ENCODE data around the gene PRPSAP1.
"Not testable (repeated sequence)": the region's sequence is repeated elsewhere in the genome, so short reads cannot be mapped to it uniquely, and the experiment has no call there.

Gene PRPSAP1

DNA sequence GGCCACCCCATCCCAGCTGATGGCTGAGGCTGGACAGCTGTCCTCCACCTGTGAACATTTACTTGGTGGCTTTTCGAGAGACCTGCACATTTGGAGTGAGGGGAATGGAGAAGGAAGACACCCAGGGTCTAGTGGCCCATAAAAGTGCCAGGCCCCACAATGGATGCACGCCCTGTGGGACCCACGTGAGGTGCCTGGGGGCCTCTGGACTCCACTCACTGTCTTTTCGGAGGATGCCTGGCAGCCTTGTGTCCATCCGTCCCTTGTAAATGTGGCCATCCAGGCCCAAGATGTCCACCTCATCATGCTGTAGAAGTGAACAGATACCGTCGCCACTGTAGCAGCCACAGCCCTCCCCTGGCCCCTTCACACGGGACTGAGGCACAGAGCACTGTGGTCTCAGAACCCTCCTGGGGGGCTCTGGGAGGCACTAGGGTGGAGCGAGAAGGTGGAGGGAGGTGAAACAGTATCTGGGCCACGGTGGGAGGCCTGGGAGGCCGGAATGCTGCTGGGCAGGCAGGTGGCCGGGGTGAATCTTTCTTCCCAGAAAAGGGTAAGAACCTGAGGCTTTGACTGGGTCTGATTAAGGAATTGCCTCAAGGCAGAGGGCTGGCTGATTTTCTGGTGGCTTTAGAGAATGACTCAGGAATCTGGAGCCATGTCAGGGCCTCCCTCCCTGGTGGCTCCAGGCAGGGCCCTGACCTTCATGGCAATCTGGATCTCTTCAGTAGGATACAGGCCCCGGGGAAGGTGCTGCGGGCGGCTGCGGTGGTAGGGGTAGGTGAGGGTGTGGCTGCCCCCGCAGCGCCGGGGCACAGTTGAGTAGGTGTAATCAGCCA lies 77.0 kb downstream of the PRPSAP1 start:
- DNase-seq (ENCODE audit: low read depth): peak; percentile 72

DNA sequence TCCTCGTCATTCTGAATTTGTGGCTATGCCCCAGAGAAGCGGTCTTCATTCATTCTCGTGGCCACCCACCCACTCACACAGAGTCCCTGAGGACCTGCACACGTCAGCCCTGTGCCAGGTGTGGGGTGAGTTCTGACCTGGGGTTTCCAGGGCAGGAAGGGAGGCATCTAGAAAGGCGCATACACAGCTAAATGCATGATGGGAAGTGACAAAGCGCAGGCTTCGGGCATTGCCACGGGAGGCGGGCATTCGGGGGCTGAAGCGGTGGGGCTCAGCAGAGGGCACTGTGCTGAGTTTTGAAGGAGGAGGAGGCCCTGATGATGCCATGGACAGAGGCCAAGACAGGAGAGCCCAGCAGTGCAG lies 77.7 kb downstream of the PRPSAP1 start:
- no peak for DNase-seq (ENCODE audit: low read depth)

DNA sequence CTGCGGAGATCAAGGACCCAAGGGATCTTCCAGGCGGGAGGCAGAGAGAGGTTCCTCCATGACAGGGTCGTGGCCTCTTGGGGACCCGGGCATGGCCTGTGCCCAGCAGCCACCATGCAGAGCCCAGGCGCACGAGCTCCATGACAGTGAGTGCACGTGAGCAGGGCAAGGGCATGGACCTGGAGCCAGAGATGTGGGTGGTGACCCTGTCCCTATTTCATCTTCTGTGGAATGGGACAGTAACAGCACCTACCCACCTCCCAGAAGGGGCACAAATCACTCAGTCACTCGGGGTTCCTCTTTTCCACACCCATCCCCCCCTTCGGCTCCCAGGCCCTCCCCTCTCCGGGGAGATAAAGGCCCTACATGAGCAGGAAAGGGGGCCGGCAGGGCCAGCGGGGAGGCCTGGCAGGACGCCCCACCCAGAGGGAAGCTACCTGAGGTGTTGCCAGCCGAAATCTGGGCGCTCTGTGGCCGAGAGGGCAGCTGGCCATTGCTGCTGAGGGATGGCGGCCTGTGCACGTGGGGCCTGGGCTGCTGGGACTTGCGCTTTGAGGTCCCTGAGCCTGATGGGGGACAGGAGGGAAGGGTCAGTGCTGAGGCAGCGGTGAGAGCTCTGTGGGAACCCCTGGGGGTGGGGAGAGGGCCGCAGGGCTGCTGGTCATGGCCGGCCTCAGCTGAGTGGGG lies 78.2 kb downstream of the PRPSAP1 start:
- DNase-seq (ENCODE audit: low read depth): no peak

DNA sequence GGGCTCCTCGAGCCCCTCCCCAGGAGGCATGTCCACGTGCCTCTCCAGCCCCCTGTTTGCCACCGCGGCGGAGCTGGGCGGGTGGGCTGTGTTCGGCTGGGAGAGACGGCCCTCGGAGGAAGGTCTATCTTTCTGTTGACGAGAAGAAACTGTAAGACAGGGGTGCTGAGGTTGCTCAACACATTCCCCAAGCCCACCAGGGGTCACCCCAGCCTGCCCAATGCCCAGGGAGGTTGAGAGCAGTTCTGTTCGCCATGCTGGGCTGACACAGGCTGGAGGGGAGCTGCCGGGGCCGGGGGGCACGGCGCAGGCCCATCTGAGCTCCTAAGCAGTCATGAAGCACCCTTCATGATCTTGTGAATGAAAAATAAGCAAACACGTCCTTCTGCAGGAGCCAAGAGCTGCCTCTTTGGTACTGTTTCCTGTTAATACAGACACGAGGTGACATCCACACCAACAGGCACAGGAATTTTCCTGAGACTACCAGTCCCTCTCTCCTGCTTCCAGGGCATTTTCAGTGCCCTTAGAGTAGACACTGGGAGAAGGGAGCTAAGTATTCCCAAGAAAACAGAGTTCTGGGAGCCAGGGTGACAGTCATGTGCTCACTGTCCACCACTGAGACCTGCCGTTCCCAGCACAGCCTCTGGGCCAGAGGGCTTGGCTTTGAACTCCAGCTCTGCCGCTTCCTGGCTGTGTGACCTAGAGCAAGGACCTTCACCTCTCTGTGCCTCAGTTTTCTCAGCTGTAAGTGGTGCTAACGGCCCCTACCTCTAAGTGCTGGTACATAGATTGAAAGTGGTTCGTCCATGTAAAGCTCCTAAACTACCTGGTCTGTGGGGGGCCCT lies 79.4 kb downstream of the PRPSAP1 start:
- DNase-seq (ENCODE audit: low read depth): no peak

DNA sequence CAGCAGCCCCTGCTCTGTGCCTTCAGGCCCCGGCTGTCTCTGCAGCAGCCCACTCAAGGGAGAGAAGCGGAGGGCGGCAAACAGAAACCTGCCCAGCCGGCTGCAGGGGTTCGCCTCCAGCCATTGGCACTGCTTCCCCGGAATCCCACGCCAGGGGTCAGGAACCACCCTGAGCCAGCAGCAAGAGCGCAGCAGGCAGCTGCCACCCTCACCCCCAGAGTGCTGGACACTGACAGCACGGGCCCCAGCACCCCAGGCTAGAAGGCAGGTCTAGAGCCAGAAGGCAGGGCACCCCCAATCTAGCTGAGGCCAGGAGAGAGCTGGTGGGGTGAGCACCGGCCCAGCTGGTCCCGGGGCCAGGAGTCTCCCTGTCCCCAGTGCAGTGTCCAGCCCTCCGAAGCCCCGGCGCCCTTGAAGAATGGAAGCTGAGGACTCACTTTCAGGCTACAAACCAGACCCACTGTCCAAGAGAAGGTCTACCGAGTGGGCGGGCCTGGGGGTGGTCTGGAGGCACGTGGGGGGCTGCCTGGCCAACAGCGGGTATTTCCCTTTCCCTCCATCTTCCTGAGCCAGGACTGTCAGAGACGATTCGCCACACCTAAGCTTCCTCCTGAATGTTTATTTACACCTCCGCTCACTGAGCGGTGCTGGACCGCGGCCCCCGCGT lies 80.1 kb downstream of the PRPSAP1 start:
- DNase-seq (ENCODE audit: low read depth): no peak

DNA sequence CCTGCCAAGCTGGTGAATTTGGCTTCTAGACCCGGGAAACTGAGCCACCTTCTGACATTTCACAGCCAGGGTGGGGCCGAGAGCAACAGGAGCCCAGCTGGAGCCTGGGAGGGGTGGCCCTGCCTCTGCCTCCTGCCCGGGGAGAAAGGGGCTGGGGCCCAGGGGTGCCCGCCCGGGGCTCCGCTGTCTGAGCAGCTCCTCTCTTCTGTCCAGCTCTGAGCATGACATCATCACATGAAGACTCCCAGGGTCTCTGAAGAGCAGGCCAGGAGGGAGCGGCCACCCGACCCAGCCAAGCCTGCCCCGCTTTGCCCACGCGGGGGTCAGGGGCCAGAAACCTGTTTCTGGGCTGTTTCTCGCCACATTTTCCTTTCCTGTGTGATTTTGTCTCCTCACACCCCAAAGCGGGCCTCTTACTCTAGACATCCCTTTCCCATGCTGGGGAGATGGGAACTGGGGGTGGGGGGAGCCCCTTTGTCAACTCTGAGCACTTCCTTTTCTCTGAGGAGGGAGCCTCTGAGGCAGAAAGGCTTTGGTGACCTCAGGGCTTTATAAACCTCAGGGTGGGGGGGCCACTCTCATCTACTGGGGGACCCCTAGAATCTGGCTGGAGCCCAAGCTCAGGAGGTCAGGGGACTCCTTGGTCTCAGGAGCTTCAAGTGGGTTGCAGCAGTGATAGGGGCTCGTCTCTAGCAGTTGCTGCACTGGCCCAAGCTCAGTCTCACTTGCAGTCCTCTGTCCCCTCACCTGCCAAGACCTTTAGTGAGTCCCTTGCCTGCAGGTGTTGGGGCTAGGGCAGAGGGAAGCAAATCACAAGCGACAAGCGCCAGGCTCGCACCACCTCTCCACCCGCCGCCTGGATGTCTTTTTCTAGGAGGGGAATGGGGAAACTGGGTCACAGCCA lies 80.9 kb downstream of the PRPSAP1 start:
- no peak for DNase-seq (ENCODE audit: low read depth)

DNA sequence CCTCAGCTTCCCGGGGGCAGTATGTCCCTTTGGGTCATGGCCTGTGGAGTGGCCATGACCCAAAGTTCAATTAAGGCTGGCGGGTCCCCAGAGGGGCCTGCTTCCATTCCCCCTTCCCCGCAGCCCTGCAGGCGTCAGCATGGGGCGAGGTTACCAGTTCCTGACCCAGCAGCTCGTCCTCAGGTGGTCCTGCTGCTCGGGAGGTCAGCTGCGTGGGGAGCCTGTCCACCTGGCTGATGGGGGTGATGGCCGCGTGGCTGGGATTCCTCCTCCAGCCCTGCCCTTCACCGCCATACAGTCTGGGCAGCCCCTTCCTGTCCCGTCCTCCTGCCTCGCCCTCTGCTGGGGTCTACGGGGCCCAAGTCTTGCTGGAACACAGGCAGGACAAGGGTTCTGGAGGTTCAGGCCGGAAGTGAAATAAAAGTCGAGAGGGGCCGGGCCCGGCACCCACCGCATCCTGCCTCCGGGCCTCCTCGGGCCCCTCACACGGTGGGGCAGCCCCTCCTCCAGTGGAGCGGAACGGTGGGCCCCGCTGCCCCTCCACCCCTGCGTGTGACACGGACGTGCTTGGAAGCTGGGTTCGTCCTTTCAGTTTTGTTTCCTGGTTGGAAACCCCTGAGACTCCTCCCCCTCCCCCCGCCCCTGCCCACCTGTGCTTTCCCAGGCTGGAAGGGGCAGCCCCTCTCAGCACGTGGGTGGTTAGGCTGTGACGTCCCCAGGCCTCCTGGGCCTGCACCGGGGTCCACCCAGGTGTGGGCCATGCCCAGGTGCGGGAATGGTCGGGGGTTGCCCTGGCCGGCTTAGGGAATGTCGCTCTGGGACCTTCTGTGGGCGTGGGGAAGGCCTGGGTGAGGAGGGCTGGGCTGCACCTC lies 81.8 kb downstream of the PRPSAP1 start:
- no peak for DNase-seq (ENCODE audit: low read depth)

DNA sequence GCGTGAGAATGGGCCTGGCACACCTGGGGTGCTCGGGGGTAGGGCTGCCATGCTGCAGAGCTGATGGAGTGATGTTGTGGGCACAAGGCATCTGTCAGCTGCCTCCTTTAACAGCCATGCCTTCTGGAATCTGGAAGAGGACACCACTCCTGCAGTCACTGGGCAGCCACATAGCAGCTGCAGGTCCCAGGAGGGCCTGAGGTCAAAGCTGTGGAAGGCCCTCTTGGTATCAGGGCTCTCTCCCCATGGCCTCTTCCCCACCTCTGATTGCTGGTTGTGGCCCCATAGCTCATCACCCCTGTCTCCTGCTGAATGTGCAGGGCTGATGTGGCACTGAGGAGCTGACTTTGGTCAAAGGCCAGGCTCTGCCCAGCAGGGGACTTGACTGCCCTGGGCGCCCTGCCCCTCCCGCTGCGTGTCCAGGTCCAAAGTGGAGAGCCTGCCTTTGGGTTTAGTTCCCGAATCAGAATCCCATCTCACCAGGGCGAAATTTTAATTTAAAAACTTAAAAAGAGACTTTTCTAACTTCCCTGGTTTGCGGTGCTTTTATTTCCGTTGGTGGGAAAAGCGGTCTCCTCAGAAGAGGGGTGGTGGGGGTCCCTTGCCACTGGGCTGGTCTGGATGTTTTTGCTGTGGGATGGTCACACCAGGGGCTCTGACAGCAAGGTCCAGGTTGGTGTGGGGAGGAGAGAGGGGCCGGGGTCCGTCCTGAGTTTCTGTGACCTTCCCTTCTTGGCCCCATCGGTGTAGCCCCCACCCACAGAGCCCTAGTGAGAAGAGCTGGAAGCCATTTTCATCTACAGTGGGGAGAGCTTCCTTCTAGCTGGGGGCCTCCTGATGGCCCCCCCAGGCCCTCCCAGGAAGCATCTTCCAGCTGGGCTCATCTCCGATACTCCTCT lies 82.7 kb downstream of the PRPSAP1 start:
- no peak for DNase-seq (ENCODE audit: low read depth)

DNA sequence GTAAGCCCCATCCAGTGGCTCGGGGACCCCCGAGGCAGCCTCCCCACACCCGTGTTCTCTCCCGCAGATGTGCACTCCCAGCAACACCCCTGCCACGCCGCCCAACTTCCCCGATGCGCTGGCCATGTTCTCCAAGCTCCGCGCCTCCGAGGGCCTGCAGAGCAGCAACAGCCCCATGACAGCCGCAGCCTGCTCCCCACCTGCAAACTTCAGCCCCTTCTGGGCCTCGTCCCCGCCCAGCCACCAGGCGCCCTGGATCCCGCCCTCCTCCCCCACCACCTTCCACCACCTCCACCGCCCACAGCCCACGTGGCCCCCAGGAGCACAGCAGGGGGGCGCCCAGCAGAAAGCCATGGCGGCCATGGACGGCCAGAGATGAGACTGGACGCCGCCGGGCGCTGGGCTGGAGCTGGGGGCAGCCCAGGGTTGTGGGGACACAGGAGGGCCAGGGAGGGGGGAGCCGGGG lies 83.6 kb downstream of the PRPSAP1 start:
- DNase-seq (ENCODE audit: low read depth): no peak

DNA sequence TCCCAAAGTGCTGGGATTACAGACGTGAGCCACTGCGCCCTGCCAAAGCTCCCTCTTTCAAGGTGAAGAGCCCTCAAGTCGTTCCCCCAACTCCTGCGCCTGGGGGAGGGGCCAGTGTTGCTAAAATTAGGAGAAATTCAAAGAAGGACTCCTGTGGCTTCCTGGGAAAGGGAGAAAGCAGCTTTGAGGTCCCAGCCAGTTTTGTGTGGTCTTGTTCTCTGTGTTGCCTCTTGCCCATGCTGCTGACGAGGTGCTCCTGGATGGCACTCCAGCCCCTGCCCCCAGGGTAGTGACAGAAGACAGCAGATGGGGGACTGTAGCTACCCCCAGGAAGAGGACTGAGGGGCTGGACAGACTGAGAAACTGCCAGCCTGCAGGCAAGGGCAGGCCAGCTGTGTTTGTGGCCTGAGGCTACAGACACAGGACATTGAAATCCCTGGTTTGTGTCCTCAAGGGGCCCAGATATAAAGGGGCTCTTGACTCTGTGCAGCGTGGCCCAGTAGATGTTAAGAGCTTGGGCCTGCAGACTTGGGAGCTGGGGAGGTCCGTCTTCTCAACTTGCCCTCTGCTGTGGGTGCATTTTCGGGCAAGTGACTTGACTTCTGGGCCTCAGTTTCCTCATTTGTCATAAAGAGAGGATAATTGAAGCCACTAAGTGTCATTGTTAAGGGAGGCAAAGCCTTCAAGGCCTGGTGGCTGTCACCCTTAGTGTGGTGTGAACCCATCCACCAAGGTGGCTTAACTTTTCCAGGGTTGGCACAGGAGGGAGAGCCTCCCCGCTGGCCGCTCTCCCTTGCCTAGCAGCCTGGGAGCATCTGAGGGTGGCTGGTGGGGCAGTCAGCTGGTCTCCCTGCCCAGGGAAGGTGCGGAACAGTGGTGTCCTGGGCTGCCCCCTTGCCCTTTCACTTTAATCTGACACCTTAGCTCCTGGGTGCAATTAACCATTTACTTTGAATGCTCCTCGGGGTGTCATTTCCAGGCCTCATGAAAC lies 84.4 kb downstream of the PRPSAP1 start:
- DNase-seq (ENCODE audit: low read depth): no peak

DNA sequence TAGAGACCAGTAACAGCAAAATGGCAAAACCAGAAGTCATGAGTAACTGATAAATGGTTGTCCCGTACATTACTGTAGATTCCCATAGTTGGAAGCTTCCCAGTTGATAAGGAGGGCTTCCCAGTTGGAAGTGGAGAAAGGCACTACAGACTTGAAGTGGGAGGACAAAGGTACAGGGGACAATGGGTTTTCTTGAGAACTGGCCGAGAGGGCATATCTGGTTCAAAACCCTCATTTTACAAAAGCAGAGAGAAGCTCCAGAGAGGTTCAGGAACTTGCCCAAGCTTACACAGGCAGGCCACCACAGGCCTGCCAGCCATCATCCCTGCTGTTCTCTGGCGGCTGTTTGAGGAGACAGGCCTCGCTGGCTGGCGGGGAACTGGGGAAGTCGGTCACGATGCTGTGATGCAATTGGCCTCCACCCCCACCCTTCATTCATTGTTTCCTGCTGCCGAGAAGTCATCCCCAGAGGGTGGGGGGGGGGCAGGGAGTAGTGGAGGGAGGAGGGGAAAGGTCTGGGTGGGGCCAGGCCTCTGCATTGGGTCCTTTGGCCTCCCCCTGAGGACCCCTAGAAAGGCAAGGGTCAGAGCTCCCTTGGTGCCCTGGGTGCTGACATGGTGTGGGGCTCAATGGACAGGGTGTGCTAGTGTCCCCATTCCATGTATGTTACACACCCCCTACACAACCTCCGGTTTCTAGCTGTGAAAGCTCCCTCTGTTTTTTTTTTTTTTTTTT lies 85.5 kb downstream of the PRPSAP1 start:
- DNase-seq (ENCODE audit: low read depth): peak; percentile 66

DNA sequence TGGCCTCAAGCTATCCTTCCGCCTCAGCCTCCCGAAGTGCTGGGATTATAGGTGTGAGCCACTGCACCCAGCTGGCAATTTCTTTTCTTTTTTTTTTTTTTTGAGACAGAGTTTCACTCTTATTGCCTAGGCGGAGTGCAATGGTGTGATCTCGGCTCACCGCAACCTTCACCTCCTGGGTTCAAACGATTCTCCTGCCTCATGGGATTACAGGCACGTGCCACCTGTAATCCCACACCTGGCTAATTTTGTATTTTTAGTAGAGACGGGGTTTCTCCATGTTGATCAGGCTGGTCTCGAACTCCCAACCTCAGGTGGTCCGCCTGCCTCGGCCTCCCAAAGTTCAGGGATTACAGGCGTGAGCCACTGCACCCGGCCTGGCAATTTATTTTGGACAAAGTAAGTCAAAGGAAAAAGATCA lies 86.1 kb downstream of the PRPSAP1 start:
- not testable (repeated sequence) for DNase-seq (ENCODE audit: low read depth)

DNA sequence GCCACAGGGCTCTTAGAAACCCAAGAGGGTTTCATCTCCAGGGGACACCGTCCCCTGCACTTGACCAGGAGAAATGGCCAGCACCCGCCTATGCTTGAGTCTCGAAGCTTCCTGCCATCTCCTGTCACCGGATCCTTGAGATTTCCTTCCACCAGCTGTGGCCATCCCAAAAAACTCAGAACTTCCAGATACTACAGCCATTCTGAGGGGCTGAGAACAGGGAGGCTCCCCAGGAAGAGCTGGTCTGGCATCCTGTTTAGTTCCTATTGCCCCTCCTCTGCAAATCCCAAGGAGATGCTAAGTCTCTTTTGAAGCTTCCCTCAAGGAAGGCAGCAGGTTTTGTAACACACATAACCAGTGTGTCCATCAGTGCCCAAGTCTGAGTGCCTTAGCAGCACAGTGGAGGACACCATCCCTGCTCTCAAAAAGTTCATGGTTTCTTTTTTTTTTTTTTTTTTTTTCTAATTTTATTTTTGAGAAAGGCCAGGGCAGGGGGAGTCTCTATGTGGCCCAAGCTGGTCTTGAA lies 86.6 kb downstream of the PRPSAP1 start:
- DNase-seq (ENCODE audit: low read depth): no peak

DNA sequence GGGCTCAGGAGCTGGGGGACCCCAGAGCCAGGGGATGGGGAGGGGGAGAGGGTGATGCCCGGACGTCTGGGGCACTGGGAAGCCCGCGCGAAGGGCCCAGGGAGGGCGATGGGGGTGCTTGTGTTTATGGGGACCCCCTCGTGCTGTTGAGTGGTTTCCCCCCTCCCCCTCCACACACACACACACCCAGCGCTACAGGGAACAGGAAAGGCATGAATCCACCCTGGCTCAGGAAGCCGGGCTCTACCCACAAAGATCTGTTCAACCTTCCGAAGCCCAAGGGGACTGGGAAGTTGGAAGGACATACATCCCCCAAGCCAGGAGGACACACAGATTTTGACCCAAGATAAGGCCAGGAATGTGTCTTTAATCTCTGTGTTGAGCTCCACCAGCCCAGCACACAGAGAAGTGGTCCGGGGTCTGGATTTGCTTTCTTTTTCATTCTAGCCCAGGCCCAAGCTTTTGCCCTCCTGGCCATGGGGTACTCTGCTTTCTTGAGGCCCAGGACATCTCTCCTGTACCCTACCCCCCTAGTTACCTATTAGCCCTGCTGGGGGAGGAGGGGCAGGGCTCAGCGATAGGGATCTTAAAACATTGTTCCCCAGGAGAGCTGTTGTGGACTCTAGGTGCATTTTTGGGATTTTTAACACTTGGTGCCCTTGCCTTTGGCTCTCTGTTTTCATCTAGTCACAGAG lies 87.3 kb downstream of the PRPSAP1 start:
- DNase-seq (ENCODE audit: low read depth): peak; percentile 74

DNA sequence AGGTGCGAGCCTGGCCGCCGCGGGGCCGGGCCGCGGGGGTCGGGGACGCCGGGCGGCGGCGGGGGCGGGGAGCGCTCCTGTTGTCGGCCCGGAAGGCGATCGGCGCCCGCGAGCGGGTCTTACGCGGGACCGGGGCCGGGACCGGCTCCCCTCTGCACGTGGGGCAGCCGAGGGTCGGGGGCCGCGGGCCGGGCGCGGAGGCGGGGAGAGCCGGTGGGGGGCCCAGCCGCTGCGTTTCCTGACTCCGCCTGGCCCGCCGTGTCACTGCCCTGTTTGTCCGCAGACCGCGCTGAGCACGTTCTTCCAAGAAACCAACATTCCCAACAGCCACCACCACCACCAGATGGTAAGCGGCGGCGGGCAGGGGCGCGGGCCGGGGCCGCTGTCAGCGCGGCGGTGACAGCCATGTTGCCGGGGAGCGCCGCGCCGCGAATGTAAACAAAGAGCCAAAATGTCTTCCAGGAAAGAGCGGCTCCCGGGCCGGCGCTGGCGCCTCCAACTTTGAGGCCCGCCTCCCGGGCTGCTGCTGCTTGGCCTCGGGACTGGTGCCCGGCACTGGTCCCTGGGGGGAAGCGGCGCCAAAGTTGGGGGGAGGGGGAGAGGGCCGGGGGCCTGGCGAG lies 88.0 kb downstream of the PRPSAP1 start:
- DNase-seq (ENCODE audit: low read depth): peak; percentile 69

Data from ELR (cell line).